Panc1 (cell line): ENCODE data around the gene KRTAP12-2. TPM values are rescaled to one million over a fixed set of nuclear protein-coding genes. Genes with fewer than 3 reads are reported as not detected.

Source experiments
- ATAC-seq: fragments of 200-7000 bp; cut with Tn5 transposase; 2 replicates; pipeline ENCODE4 v1.9.1; 2020; ENCODE audit warnings: mild to moderate bottlenecking, moderate library complexity
- BruUV-seq: library from RNA; stranded (reverse); fragments of 400-500 nt; replicated peaks from 2 replicates; lab custom pipeline; 2021; lab: Mats Ljungman, UMichigan
- CTCF ChIA-PET: fragments of 300-600 bp; sonication (Branson Sonifier 250); formaldehyde crosslinking; loops from one replicate; lab custom pipeline; 2022; ENCODE audit warnings: antibody characterized with exemption; lab: Charles Lee
- POLR2A ChIA-PET: fragments of 300-600 bp; sonication (Branson Sonifier 250); formaldehyde crosslinking; loops from one replicate; lab custom pipeline; 2022; ENCODE audit warnings: antibody characterized with exemption; lab: Charles Lee
- DNase-seq: peaks from one replicate; pipeline ENCODE4 v3.0.0-alpha.2; 2010; ENCODE audit warnings: low read depth, low spot score
- H3K27ac ChIP-seq: 2 replicates; pipeline ENCODE4 v1.5.1; 2011; ENCODE audit warnings: mild to moderate bottlenecking, low read length, inconsistent platforms
- H3K27me3 ChIP-seq: fragments of 200-500 bp; sonication (Bioruptor generic); 2 replicates; pipeline ENCODE4 v1.6.0; 2014; ENCODE audit warnings: low read length, inconsistent platforms; ENCODE audit not compliant: control insufficient read depth, insufficient read depth
- H3K36me3 ChIP-seq: fragments of 200-500 bp; sonication (Bioruptor generic); 2 replicates; pipeline ENCODE4 v1.5.1; 2014; ENCODE audit warnings: inconsistent platforms, mild to moderate bottlenecking, low read length, moderate library complexity; ENCODE audit not compliant: control insufficient read depth, insufficient read depth
- H3K4me1 ChIP-seq: 2 replicates; pipeline ENCODE4 v1.5.1; 2011; ENCODE audit warnings: inconsistent platforms, mild to moderate bottlenecking, low read length, moderate library complexity; ENCODE audit not compliant: control insufficient read depth, insufficient read depth
- H3K4me3 ChIP-seq, 2 experiments: 2 replicates each; pipeline ENCODE4 v1.5.1; 2011 to 2012; ENCODE audit warnings: low read depth in 2 of 2, low read length in 2 of 2, mild to moderate bottlenecking in 2 of 2, inconsistent platforms in 1 of 2, moderate library complexity in 1 of 2
- H3K9me3 ChIP-seq: fragments of 200-500 bp; sonication (Bioruptor generic); 2 replicates; pipeline ENCODE4 v1.5.1; 2014; ENCODE audit warnings: low read depth, mild to moderate bottlenecking, inconsistent platforms, low read length, moderate library complexity; ENCODE audit not compliant: control insufficient read depth, insufficient read depth
- POLR2AphosphoS5 ChIP-seq: IDR thresholded peaks from 2 replicates; pipeline ENCODE4 v1.6.1; 2012; ENCODE audit warnings: mild to moderate bottlenecking, low read depth, low read length, moderate library complexity
- SIN3A ChIP-seq: IDR thresholded peaks from 2 replicates; pipeline ENCODE4 v1.6.1; 2012; ENCODE audit warnings: low read depth, mild to moderate bottlenecking, low read length, moderate library complexity, borderline replicate concordance; ENCODE audit not compliant: insufficient read depth
- TCF7L2 ChIP-seq: IDR thresholded peaks from 2 replicates; pipeline ENCODE4 v1.6.1; 2011; ENCODE audit warnings: mild to moderate bottlenecking, low read depth, low read length, inconsistent platforms
- in situ Hi-C: cut with HindIII; loops from 2 replicates; pipeline ENCODE4 v1.10.0; 2016; ENCODE audit warnings: low sequenced_read_pairs, low pct_unique_long_range_greater_than_20kb
- intact Hi-C: fragments of 100-400 bp; cut with micrococcal nuclease; formaldehyde crosslinking; loops from one replicate; pipeline ENCODE4 v1.10.0; 2022; ENCODE audit not compliant: unreplicated experiment
- total RNA-seq: library from RNA; stranded (reverse); gene quantifications from one replicate; pipeline ENCODE4 v1.2.1, GENCODE V29; 2021; ENCODE audit not compliant: unreplicated experiment
- TF ChIP-seq, protein P1 (sequence below): fragments of 450-650 bp; IDR thresholded peaks from 2 replicates; pipeline ENCODE4 v1.5.1; 2017; ENCODE audit warnings: mild to moderate bottlenecking
- TF ChIP-seq, protein P2 (sequence below), 2 experiments: IDR thresholded peaks; 2 replicates each; pipeline ENCODE4 v1.6.1; 2011 to 2012; ENCODE audit warnings: low read depth in 2 of 2, control low read depth in 1 of 2, low read length in 1 of 2, mild to moderate bottlenecking in 1 of 2, moderate library complexity in 1 of 2; ENCODE audit not compliant: insufficient read depth in 1 of 2

KRTAP12-2 gene
- total RNA-seq, 1 experiment from 2014 or later, result not detected

DNA sequence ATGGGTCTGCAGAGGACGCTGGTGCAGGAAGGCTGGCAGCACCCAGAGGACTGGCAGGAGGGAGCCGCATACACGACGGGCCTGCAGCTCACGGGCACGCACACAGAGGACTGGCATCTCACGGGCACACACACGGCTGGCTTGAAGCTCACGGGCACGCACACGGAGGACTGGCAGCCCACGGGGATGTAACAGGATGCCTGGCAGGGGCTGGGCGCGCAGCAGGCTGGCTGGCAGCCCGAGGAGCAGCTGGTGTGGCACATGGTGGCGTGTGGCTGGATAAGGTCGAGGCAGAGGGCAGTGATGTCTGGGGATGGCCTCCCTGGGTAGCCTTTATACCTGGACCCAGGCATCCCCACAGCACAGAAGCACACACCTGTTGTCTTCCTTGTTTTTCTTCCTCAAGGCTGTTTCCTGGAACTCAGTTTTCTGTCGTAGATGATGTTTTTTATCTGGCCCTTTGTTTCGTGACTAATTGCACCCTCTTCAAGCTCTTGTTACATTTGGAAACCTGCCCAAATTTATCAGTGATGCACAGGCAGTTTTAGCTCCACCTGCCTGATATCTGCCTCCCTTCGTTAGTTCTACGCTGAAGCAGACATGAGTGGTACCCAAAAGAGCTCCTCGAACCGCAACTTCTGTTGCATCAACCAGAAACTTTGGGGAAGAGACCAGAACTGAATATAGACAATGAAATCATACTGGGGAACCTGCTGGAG, 15.3 kb upstream of the KRTAP12-2 start, which contains the start of gene KRTAP12-1:
Gene KRTAP12-1 (minus strand): TSS at position 303 of the 719 bp plus-strand sequence. CDS start 40 bp downstream, at position 263.
- POLR2A ChIA-PET, result no interaction called here
- CTCF ChIA-PET, result no interaction called here
- DNase-seq (no peak), ATAC-seq (no peak)
- in situ Hi-C loops, result no loop called here
- Histone ChIP-seq H3K4me3 (no peak within 1 kb of the TSS), H3K9me3 (no peaks in the 10 kb centered on the region), H3K27ac (no peak within 1 kb of the TSS), H3K36me3 (no peaks in the 10 kb centered on the region), H3K27me3 (no peaks in the 10 kb centered on the region), H3K4me1 (no peaks in the 10 kb centered on the region)
- BruUV-seq, result no TSS peak
- no peak for TF ChIP-seq POLR2AphosphoS5
- TF ChIP-seq, protein P1, sequence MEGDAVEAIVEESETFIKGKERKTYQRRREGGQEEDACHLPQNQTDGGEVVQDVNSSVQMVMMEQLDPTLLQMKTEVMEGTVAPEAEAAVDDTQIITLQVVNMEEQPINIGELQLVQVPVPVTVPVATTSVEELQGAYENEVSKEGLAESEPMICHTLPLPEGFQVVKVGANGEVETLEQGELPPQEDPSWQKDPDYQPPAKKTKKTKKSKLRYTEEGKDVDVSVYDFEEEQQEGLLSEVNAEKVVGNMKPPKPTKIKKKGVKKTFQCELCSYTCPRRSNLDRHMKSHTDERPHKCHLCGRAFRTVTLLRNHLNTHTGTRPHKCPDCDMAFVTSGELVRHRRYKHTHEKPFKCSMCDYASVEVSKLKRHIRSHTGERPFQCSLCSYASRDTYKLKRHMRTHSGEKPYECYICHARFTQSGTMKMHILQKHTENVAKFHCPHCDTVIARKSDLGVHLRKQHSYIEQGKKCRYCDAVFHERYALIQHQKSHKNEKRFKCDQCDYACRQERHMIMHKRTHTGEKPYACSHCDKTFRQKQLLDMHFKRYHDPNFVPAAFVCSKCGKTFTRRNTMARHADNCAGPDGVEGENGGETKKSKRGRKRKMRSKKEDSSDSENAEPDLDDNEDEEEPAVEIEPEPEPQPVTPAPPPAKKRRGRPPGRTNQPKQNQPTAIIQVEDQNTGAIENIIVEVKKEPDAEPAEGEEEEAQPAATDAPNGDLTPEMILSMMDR, result no peak
- TF ChIP-seq SIN3A, result no peak
- no peak for TF ChIP-seq TCF7L2
- TF ChIP-seq, protein P2, sequence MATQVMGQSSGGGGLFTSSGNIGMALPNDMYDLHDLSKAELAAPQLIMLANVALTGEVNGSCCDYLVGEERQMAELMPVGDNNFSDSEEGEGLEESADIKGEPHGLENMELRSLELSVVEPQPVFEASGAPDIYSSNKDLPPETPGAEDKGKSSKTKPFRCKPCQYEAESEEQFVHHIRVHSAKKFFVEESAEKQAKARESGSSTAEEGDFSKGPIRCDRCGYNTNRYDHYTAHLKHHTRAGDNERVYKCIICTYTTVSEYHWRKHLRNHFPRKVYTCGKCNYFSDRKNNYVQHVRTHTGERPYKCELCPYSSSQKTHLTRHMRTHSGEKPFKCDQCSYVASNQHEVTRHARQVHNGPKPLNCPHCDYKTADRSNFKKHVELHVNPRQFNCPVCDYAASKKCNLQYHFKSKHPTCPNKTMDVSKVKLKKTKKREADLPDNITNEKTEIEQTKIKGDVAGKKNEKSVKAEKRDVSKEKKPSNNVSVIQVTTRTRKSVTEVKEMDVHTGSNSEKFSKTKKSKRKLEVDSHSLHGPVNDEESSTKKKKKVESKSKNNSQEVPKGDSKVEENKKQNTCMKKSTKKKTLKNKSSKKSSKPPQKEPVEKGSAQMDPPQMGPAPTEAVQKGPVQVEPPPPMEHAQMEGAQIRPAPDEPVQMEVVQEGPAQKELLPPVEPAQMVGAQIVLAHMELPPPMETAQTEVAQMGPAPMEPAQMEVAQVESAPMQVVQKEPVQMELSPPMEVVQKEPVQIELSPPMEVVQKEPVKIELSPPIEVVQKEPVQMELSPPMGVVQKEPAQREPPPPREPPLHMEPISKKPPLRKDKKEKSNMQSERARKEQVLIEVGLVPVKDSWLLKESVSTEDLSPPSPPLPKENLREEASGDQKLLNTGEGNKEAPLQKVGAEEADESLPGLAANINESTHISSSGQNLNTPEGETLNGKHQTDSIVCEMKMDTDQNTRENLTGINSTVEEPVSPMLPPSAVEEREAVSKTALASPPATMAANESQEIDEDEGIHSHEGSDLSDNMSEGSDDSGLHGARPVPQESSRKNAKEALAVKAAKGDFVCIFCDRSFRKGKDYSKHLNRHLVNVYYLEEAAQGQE (IDR thresholded peaks at IDR 0.05; ENCODE audit: insufficient read depth in 1 of 2, low read depth in 2 of 2, low read length in 1 of 2), result no peak
- intact Hi-C loops, result no loop called here

DNA sequence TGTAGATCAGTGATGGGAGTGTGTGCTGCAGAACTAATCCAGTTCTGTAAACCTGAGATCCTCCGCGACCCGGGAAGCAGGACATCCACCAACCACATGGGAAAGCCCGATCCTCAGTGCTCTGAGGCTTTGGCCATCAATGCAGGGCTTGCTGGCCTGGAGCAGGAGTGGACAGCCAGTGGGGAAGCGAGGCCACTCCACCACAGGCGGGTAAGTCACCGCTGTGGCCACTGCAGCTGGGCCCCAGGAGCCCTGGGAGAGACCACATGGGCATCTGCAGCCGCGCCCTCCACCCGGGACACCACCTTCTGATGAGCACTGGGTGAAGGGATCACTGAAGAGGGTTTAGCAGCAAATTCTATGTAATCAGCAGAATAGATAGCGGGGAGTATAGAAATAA, 14.4 kb upstream of the KRTAP12-2 start:
- intact Hi-C loops, result no loop called here
- Histone ChIP-seq H3K4me3 (no peak overlapping the region), H3K4me1 (no peaks in the 10 kb centered on the region), H3K9me3 (no peaks in the 10 kb centered on the region), H3K27me3 (no peaks in the 10 kb centered on the region), H3K27ac (no peak overlapping the region), H3K36me3 (no peaks in the 10 kb centered on the region)
- ChIA-PET CTCF (no interaction called here), POLR2A (no interaction called here)
- in situ Hi-C loops, result no loop called here
- ATAC-seq, result no peak
- DNase-seq, result no peak
- TF ChIP-seq, protein P1, result no peak
- TF ChIP-seq SIN3A, result no peak
- TF ChIP-seq POLR2AphosphoS5, result no peak
- TF ChIP-seq, protein P2 (IDR thresholded peaks at IDR 0.05; ENCODE audit: insufficient read depth in 1 of 2, low read depth in 2 of 2, low read length in 1 of 2), result no peak
- TF ChIP-seq TCF7L2, result no peak
- no TSS peak for BruUV-seq
